Panc1 (cell line): ENCODE results near the gene SLC19A1. TPM values are rescaled to one million over a fixed set of nuclear protein-coding genes. Genes with fewer than 3 reads are reported as not detected.
A peak's percentile ranks its signal among the peaks of the same experiment; 100 is the strongest.

Source experiments
- ATAC-seq: fragments of 200-7000 bp; cut with Tn5 transposase; 2 replicates; pipeline ENCODE4 v1.9.1; 2020; ENCODE audit warnings: mild to moderate bottlenecking, moderate library complexity
- BruUV-seq: library from RNA; stranded (reverse); fragments of 400-500 nt; replicated peaks from 2 replicates; lab custom pipeline; 2021; lab: Mats Ljungman, UMichigan
- CTCF ChIA-PET: fragments of 300-600 bp; sonication (Branson Sonifier 250); formaldehyde crosslinking; loops from one replicate; lab custom pipeline; 2022; ENCODE audit warnings: antibody characterized with exemption; lab: Charles Lee
- POLR2A ChIA-PET: fragments of 300-600 bp; sonication (Branson Sonifier 250); formaldehyde crosslinking; loops from one replicate; lab custom pipeline; 2022; ENCODE audit warnings: antibody characterized with exemption; lab: Charles Lee
- DNase-seq: peaks from one replicate; pipeline ENCODE4 v3.0.0-alpha.2; 2010; ENCODE audit warnings: low read depth, low spot score
- H3K27ac ChIP-seq: 2 replicates; pipeline ENCODE4 v1.5.1; 2011; ENCODE audit warnings: mild to moderate bottlenecking, low read length, inconsistent platforms
- H3K27me3 ChIP-seq: fragments of 200-500 bp; sonication (Bioruptor generic); 2 replicates; pipeline ENCODE4 v1.6.0; 2014; ENCODE audit warnings: low read length, inconsistent platforms; ENCODE audit not compliant: control insufficient read depth, insufficient read depth
- H3K36me3 ChIP-seq: fragments of 200-500 bp; sonication (Bioruptor generic); 2 replicates; pipeline ENCODE4 v1.5.1; 2014; ENCODE audit warnings: inconsistent platforms, mild to moderate bottlenecking, low read length, moderate library complexity; ENCODE audit not compliant: control insufficient read depth, insufficient read depth
- H3K4me1 ChIP-seq: 2 replicates; pipeline ENCODE4 v1.5.1; 2011; ENCODE audit warnings: inconsistent platforms, mild to moderate bottlenecking, low read length, moderate library complexity; ENCODE audit not compliant: control insufficient read depth, insufficient read depth
- H3K4me3 ChIP-seq, 2 experiments: 2 replicates each; pipeline ENCODE4 v1.5.1; 2011 to 2012; ENCODE audit warnings: low read depth in 2 of 2, low read length in 2 of 2, mild to moderate bottlenecking in 2 of 2, inconsistent platforms in 1 of 2, moderate library complexity in 1 of 2
- H3K9me3 ChIP-seq: fragments of 200-500 bp; sonication (Bioruptor generic); 2 replicates; pipeline ENCODE4 v1.5.1; 2014; ENCODE audit warnings: low read depth, mild to moderate bottlenecking, inconsistent platforms, low read length, moderate library complexity; ENCODE audit not compliant: control insufficient read depth, insufficient read depth
- POLR2AphosphoS5 ChIP-seq: IDR thresholded peaks from 2 replicates; pipeline ENCODE4 v1.6.1; 2012; ENCODE audit warnings: mild to moderate bottlenecking, low read depth, low read length, moderate library complexity
- SIN3A ChIP-seq: IDR thresholded peaks from 2 replicates; pipeline ENCODE4 v1.6.1; 2012; ENCODE audit warnings: low read depth, mild to moderate bottlenecking, low read length, moderate library complexity, borderline replicate concordance; ENCODE audit not compliant: insufficient read depth
- TCF7L2 ChIP-seq: IDR thresholded peaks from 2 replicates; pipeline ENCODE4 v1.6.1; 2011; ENCODE audit warnings: mild to moderate bottlenecking, low read depth, low read length, inconsistent platforms
- in situ Hi-C: cut with HindIII; loops from 2 replicates; pipeline ENCODE4 v1.10.0; 2016; ENCODE audit warnings: low sequenced_read_pairs, low pct_unique_long_range_greater_than_20kb
- intact Hi-C: fragments of 100-400 bp; cut with micrococcal nuclease; formaldehyde crosslinking; loops from one replicate; pipeline ENCODE4 v1.10.0; 2022; ENCODE audit not compliant: unreplicated experiment
- total RNA-seq: library from RNA; stranded (reverse); gene quantifications from one replicate; pipeline ENCODE4 v1.2.1, GENCODE V29; 2021; ENCODE audit not compliant: unreplicated experiment
- TF ChIP-seq, protein P1 (sequence below): fragments of 450-650 bp; IDR thresholded peaks from 2 replicates; pipeline ENCODE4 v1.5.1; 2017; ENCODE audit warnings: mild to moderate bottlenecking
- TF ChIP-seq, protein P2 (sequence below), 2 experiments: IDR thresholded peaks; 2 replicates each; pipeline ENCODE4 v1.6.1; 2011 to 2012; ENCODE audit warnings: low read depth in 2 of 2, control low read depth in 1 of 2, low read length in 1 of 2, mild to moderate bottlenecking in 1 of 2, moderate library complexity in 1 of 2; ENCODE audit not compliant: insufficient read depth in 1 of 2

SLC19A1 gene
- total RNA-seq, 1 experiment from 2014 or later = 24.5 TPM

DNA sequence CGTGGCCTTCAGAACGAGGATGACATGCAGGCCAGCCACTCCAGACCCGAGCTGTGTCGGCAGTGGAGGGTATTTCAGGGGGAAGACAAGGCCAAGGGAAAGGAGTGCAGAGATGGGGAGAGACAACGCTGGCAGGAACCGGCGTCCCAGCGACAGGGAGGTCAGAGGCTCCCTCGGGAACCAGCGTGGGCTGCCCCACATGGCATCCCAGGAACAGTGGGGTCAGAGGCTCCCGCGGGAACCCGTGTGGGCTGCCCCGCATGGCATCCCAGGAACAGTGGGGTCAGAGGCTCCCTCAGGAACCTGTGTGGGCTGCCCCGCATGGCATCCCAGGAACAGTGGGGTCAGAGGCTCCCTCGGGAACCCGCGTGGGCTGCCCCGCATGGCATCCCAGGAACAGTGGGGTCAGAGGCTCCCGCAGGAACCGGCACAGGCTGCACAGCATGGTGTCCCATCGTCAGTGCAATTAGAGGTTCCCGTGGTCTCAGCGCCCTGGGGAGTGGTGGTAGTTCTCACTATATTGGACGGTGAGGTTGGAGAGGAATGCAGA is 43.0 kb downstream of the SLC19A1 start:
- H3K36me3 ChIP-seq = no peaks in the 10 kb centered on the region; the same call in 1 of the 2 replicates
- no TSS peak for BruUV-seq
- no peak overlapping the region for H3K4me3 ChIP-seq
- intact Hi-C loops = no loop called here
- H3K27me3 ChIP-seq = no peaks in the 10 kb centered on the region
- DNase-seq (no peak), ATAC-seq (no peak)
- no peaks in the 10 kb centered on the region for H3K9me3 ChIP-seq
- no peaks in the 10 kb centered on the region for H3K4me1 ChIP-seq
- TF ChIP-seq POLR2AphosphoS5 = no peak
- TF ChIP-seq, protein P1, sequence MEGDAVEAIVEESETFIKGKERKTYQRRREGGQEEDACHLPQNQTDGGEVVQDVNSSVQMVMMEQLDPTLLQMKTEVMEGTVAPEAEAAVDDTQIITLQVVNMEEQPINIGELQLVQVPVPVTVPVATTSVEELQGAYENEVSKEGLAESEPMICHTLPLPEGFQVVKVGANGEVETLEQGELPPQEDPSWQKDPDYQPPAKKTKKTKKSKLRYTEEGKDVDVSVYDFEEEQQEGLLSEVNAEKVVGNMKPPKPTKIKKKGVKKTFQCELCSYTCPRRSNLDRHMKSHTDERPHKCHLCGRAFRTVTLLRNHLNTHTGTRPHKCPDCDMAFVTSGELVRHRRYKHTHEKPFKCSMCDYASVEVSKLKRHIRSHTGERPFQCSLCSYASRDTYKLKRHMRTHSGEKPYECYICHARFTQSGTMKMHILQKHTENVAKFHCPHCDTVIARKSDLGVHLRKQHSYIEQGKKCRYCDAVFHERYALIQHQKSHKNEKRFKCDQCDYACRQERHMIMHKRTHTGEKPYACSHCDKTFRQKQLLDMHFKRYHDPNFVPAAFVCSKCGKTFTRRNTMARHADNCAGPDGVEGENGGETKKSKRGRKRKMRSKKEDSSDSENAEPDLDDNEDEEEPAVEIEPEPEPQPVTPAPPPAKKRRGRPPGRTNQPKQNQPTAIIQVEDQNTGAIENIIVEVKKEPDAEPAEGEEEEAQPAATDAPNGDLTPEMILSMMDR = no peak
- TF ChIP-seq SIN3A = no peak
- TF ChIP-seq TCF7L2 = no peak
- TF ChIP-seq, protein P2, sequence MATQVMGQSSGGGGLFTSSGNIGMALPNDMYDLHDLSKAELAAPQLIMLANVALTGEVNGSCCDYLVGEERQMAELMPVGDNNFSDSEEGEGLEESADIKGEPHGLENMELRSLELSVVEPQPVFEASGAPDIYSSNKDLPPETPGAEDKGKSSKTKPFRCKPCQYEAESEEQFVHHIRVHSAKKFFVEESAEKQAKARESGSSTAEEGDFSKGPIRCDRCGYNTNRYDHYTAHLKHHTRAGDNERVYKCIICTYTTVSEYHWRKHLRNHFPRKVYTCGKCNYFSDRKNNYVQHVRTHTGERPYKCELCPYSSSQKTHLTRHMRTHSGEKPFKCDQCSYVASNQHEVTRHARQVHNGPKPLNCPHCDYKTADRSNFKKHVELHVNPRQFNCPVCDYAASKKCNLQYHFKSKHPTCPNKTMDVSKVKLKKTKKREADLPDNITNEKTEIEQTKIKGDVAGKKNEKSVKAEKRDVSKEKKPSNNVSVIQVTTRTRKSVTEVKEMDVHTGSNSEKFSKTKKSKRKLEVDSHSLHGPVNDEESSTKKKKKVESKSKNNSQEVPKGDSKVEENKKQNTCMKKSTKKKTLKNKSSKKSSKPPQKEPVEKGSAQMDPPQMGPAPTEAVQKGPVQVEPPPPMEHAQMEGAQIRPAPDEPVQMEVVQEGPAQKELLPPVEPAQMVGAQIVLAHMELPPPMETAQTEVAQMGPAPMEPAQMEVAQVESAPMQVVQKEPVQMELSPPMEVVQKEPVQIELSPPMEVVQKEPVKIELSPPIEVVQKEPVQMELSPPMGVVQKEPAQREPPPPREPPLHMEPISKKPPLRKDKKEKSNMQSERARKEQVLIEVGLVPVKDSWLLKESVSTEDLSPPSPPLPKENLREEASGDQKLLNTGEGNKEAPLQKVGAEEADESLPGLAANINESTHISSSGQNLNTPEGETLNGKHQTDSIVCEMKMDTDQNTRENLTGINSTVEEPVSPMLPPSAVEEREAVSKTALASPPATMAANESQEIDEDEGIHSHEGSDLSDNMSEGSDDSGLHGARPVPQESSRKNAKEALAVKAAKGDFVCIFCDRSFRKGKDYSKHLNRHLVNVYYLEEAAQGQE (IDR thresholded peaks at IDR 0.05; ENCODE audit: insufficient read depth in 1 of 2, low read depth in 2 of 2, low read length in 1 of 2) = no peak
- CTCF ChIA-PET = no interaction called here
- in situ Hi-C loops = no loop called here
- H3K27ac ChIP-seq = no peak overlapping the region
- POLR2A ChIA-PET = no interaction called here

DNA sequence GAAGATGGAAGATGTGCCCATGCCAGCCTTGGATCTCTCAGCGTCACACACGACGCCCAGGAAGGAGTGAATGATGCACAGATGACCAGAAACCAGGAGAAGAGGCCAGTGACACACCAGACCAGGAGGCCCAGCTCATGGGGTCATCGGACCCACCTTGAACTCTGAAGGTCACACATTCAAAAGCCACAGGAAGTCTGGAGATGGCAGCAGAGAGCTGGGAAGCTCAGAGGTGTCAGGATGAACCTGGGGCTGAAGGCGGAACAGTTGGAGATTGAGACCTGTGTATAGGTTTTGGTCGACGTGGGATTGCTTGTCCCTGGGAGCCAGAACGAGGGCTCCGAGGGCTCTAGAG is 43.6 kb downstream of the SLC19A1 start:
- Histone ChIP-seq H3K27me3 (no peaks in the 10 kb centered on the region), H3K9me3 (no peaks in the 10 kb centered on the region), H3K4me3 (no peak overlapping the region), H3K27ac (no peak overlapping the region), H3K4me1 (no peaks in the 10 kb centered on the region), H3K36me3 (no peaks in the 10 kb centered on the region; the same call in 1 of the 2 replicates)
- in situ Hi-C loops (no loop called here), intact Hi-C loops (no loop called here)
- TF ChIP-seq POLR2AphosphoS5 = no peak
- ChIA-PET CTCF (no interaction called here), POLR2A (no interaction called here)
- DNase-seq (no peak), ATAC-seq (no peak)
- TSS peak; percentile 30 for BruUV-seq

DNA sequence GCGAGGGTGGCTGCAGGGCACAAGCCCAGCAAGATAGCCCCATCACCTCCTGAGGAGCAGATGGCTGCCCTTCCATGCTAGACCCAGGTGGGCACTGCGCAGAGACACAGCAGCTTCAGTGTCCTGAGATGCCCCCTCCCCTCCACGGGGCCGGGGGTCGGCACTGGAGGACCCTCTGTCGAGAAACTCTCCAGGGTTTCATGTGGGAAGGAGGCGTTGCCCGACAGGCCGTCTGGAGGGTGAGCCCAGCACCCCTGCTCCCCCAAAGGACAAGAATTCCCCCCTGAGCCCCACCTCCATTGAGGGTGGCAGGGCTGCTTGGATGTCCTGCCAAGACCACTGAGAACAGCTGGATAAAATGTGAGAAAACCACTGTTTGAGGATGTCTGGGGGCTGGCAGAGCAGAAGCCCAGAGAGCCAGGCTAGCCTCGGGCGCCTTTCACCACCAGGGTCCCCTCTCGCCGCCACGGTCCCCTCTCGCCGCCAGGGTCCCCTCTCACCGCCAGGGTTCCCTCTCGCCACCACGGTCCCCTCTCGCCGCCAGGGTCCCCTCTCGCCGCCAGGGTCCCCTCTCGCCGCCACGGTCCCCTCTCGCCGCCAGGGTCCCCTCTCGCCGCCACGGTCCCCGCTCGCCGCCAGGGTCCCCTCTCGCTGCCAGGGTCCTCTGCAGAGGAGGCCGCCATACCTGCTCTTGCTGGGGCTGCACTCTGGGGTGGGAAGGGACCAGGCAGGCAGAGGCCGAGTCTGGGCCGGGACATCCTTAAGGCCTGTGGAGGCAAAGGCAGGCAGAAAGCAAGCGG is 44.2 kb downstream of the SLC19A1 start:
- Histone ChIP-seq H3K27ac (no peak overlapping the region), H3K27me3 (no peaks in the 10 kb centered on the region), H3K9me3 (no peaks in the 10 kb centered on the region), H3K4me1 (no peaks in the 10 kb centered on the region), H3K4me3 (no peak overlapping the region), H3K36me3 (no peaks in the 10 kb centered on the region; the same call in 1 of the 2 replicates)
- ChIA-PET CTCF (no interaction called here), POLR2A (no interaction called here)
- intact Hi-C loops = no loop called here
- no peak for DNase-seq
- no peak for ATAC-seq
- in situ Hi-C loops = no loop called here
- BruUV-seq = no TSS peak
- TF ChIP-seq, protein P1 = no peak
- no peak for TF ChIP-seq SIN3A
- TF ChIP-seq, protein P2 (IDR thresholded peaks at IDR 0.05; ENCODE audit: insufficient read depth in 1 of 2, low read depth in 2 of 2, low read length in 1 of 2) = no peak
- TF ChIP-seq TCF7L2 = no peak
- TF ChIP-seq POLR2AphosphoS5 = no peak
